ENCODE results near the gene ZMYND12.

ZMYND12 gene

GRCh38 chr1:42392967-42393848 is 62.6 kb downstream of the ZMYND12 start:
- no peak for DNase-seq (ENCODE audit: low read depth, low spot score)
- no CpG with 5 or more reads among the region's 2 CpGs for WGBS (ENCODE audit: insufficient coverage, insufficient read length)
- Histone ChIP-seq H3K9me3 (ENCODE audit: control insufficient read depth, insufficient read depth, low read length) (no peaks in the 10 kb centered on the region), H3K27me3 (ENCODE audit: control insufficient read depth, insufficient read depth, low read length) (no peaks in the 10 kb centered on the region), H3K36me3 (ENCODE audit: control insufficient read depth, insufficient read depth, low read length) (no peaks in the 10 kb centered on the region), H3K4me1 (ENCODE audit: control insufficient read depth, insufficient read depth, low read length) (no peaks in the 10 kb centered on the region), H3K27ac (ENCODE audit: low read length) (no peak overlapping the region), H3K4me3 (ENCODE audit: low read length) (no peak overlapping the region)

- Histone ChIP-seq H3K9me3 (ENCODE audit: control insufficient read depth, insufficient read depth, low read length) (no peaks in the 10 kb centered on the region), H3K4me3 (ENCODE audit: low read length) (no peak overlapping the region), H3K36me3 (ENCODE audit: control insufficient read depth, insufficient read depth, low read length) (no peaks in the 10 kb centered on the region), H3K27me3 (ENCODE audit: control insufficient read depth, insufficient read depth, low read length) (no peaks in the 10 kb centered on the region), H3K27ac (ENCODE audit: low read length) (no peak overlapping the region), H3K4me1 (ENCODE audit: control insufficient read depth, insufficient read depth, low read length) (no peaks in the 10 kb centered on the region)
- no CpG with 5 or more reads among the region's 2 CpGs for WGBS (ENCODE audit: insufficient coverage, insufficient read length)
- DNase-seq (ENCODE audit: low read depth, low spot score), result no peak
These were observed 63.6 kb downstream of the ZMYND12 start for GRCh38 chr1:42392255-42392654.

GRCh38 chr1:42386051-42386450 is 69.8 kb downstream of the ZMYND12 start:
- WGBS (ENCODE audit: insufficient coverage, insufficient read length), result no CpG with 5 or more reads among the region's 6 CpGs

GRCh38 chr1:42385283-42385682 is 70.5 kb downstream of the ZMYND12 start:
- DNase-seq (ENCODE audit: low read depth, low spot score), result no peak
- H3K27ac ChIP-seq (ENCODE audit: low read length), result no peak overlapping the region
- H3K36me3 ChIP-seq (ENCODE audit: control insufficient read depth, insufficient read depth, low read length), result no peaks in the 10 kb centered on the region
- H3K9me3 ChIP-seq (ENCODE audit: control insufficient read depth, insufficient read depth, low read length), result no peaks in the 10 kb centered on the region
- H3K4me3 ChIP-seq (ENCODE audit: low read length), result no peak overlapping the region
- peaks cover 5% of the 10 kb centered on the region for H3K27me3 ChIP-seq (ENCODE audit: control insufficient read depth, insufficient read depth, low read length)
- no CpG with 5 or more reads among the region's 1 CpG for WGBS (ENCODE audit: insufficient coverage, insufficient read length)
- H3K4me1 ChIP-seq (ENCODE audit: control insufficient read depth, insufficient read depth, low read length), result no peaks in the 10 kb centered on the region

More at GRCh38 chr1:42386051-42386450, 69.8 kb downstream of the ZMYND12 start:
- no peak for DNase-seq (ENCODE audit: low read depth, low spot score)
- Histone ChIP-seq H3K4me1 (ENCODE audit: control insufficient read depth, insufficient read depth, low read length) (no peaks in the 10 kb centered on the region), H3K9me3 (ENCODE audit: control insufficient read depth, insufficient read depth, low read length) (no peaks in the 10 kb centered on the region), H3K36me3 (ENCODE audit: control insufficient read depth, insufficient read depth, low read length) (no peaks in the 10 kb centered on the region), H3K27ac (ENCODE audit: low read length) (no peak overlapping the region), H3K4me3 (ENCODE audit: low read length) (no peak overlapping the region), H3K27me3 (ENCODE audit: control insufficient read depth, insufficient read depth, low read length) (peaks cover 5% of the 10 kb centered on the region)

- WGBS (ENCODE audit: insufficient coverage, insufficient read length), result no CpG with 5 or more reads among the region's 8 CpGs
- DNase-seq (ENCODE audit: low read depth, low spot score), result no peak
These were observed 74.5 kb downstream of the ZMYND12 start for GRCh38 chr1:42381280-42381673.

GRCh38 chr1:42380586-42381279 is 75.1 kb downstream of the ZMYND12 start, which contains the start of gene RIMKLA:
Gene RIMKLA (plus strand): TSS chr1:42380792. CDS start chr1:42380935, 143 bp downstream.
- H3K9me3 ChIP-seq (ENCODE audit: control insufficient read depth, insufficient read depth, low read length), result no peaks in the 10 kb centered on the region
- no peak within 1 kb of the TSS for H3K27ac ChIP-seq (ENCODE audit: low read length)
- peaks cover 5% of the 10 kb centered on the region for H3K27me3 ChIP-seq (ENCODE audit: control insufficient read depth, insufficient read depth, low read length)
- peak within 1 kb of the TSS; percentile 52 for H3K4me3 ChIP-seq (ENCODE audit: low read length)
- H3K36me3 ChIP-seq (ENCODE audit: control insufficient read depth, insufficient read depth, low read length), result no peaks in the 10 kb centered on the region
- WGBS (ENCODE audit: insufficient coverage, insufficient read length), result no CpG with 5 or more reads among the region's 101 CpGs
- peak; percentile 25 for DNase-seq (ENCODE audit: low read depth, low spot score)
- no peaks in the 10 kb centered on the region for H3K4me1 ChIP-seq (ENCODE audit: control insufficient read depth, insufficient read depth, low read length)

More at GRCh38 chr1:42381280-42381673, 74.5 kb downstream of the ZMYND12 start:
- Histone ChIP-seq H3K27ac (ENCODE audit: low read length) (no peak overlapping the region), H3K9me3 (ENCODE audit: control insufficient read depth, insufficient read depth, low read length) (no peaks in the 10 kb centered on the region), H3K27me3 (ENCODE audit: control insufficient read depth, insufficient read depth, low read length) (peaks cover 5% of the 10 kb centered on the region), H3K4me3 (ENCODE audit: low read length) (peak overlapping the region; percentile 52; the same call in 1 of the 2 replicates), H3K4me1 (ENCODE audit: control insufficient read depth, insufficient read depth, low read length) (no peaks in the 10 kb centered on the region), H3K36me3 (ENCODE audit: control insufficient read depth, insufficient read depth, low read length) (no peaks in the 10 kb centered on the region)
